UCSD-AML1 (cell line): ENCODE measurements around the gene NCAM2.

Source experiments
- DNase-seq: peaks from one replicate; lab custom pipeline; 2025; ENCODE audit not compliant: unreplicated experiment; lab: John Stamatoyannopoulos, UW

Gene NCAM2

GRCh38 chr21:21025742-21026141 lies 27.5 kb downstream of the NCAM2 start:
- DNase-seq = no peak

- no peak for DNase-seq
These were observed 30.1 kb downstream of the NCAM2 start for GRCh38 chr21:21028275-21028820.

GRCh38 chr21:21029164-21029563 lies 31.0 kb downstream of the NCAM2 start:
- no peak for DNase-seq

- no peak for DNase-seq
These were observed 32.1 kb downstream of the NCAM2 start for GRCh38 chr21:21030311-21030710.

GRCh38 chr21:21034036-21034435 lies 35.8 kb downstream of the NCAM2 start:
- DNase-seq = no peak

- no peak for DNase-seq
These were observed 41.5 kb downstream of the NCAM2 start for GRCh38 chr21:21039624-21040170.

GRCh38 chr21:21045518-21045917 lies 47.3 kb downstream of the NCAM2 start:
- no peak for DNase-seq

GRCh38 chr21:21046063-21046462 lies 47.9 kb downstream of the NCAM2 start:
- DNase-seq = no peak

- no peak for DNase-seq
These were observed 53.2 kb downstream of the NCAM2 start for GRCh38 chr21:21051109-21052055.

GRCh38 chr21:21052672-21053071 lies 54.5 kb downstream of the NCAM2 start:
- DNase-seq = no peak

- no peak for DNase-seq
These were observed 59.3 kb downstream of the NCAM2 start for GRCh38 chr21:21057349-21058062.

GRCh38 chr21:21063828-21064227 lies 65.6 kb downstream of the NCAM2 start:
- no peak for DNase-seq

GRCh38 chr21:21064353-21064752 lies 66.1 kb downstream of the NCAM2 start:
- DNase-seq = no peak

GRCh38 chr21:21067375-21067774 lies 69.2 kb downstream of the NCAM2 start:
- DNase-seq = no peak

- DNase-seq = no peak
These were observed 76.1 kb downstream of the NCAM2 start for GRCh38 chr21:21074305-21074704.

- DNase-seq = no peak
These were observed 77.8 kb downstream of the NCAM2 start for GRCh38 chr21:21076051-21076450.

GRCh38 chr21:21076491-21076890 lies 78.3 kb downstream of the NCAM2 start:
- DNase-seq = no peak

GRCh38 chr21:21079646-21080045 lies 81.4 kb downstream of the NCAM2 start:
- no peak for DNase-seq

GRCh38 chr21:21084179-21084578 lies 86.0 kb downstream of the NCAM2 start:
- no peak for DNase-seq

GRCh38 chr21:21085206-21085605 lies 87.0 kb downstream of the NCAM2 start:
- no peak for DNase-seq

- no peak for DNase-seq
These were observed 98.7 kb downstream of the NCAM2 start for GRCh38 chr21:21096956-21097355.

- DNase-seq = no peak
These were observed 99.3 kb downstream of the NCAM2 start for GRCh38 chr21:21097466-21097865.
